NCI-H345 treated with DMSO at 0.1 percent for 48 hours (cell line): ENCODE measurements around the gene VPS33A.
"Not testable (repeated sequence)": the region's sequence is repeated elsewhere in the genome, so short reads cannot be mapped to it uniquely, and the experiment has no call there.

Experiments used
- DNase-seq: peaks from one replicate; lab custom pipeline; 2025; ENCODE audit not compliant: unreplicated experiment; lab: John Stamatoyannopoulos, UW

Gene VPS33A

DNA sequence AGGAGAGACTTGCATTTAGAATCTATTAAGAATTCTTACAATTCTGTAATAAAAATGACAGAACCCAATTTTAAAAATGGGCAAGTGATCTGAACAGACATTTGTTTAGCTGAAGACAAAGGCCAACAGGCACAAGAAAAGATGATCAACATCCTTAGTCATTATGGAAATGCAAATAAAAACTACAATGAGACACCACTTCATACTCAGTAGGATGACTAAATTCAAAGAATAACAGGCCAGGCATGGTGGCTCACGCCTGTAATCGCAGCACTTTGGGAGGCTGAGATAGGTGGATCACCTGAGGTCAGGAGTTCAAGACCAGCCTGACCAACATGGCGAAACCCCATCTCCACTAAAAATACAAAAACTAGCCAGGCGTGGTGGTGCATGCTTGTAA is 7.8 kb downstream of the VPS33A start:
- not testable (repeated sequence) for DNase-seq

DNA sequence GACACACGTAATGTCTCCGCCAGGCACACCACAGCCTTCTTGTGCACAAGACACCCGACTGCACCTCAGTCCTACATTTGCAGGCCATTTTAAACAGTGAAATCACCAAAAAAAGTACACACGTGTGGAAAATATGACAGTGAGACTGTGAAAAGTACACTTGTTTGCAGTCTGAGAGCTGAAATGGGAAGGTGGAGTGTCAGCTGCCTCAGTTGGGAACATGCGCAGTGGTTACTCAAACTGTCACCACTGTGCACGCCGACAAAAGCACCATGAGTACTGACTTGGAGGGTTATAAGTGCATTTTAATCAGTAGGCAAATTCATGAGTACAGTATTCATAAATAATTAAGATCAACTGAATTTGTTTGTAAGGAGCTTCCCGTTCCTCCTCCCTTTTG is 15.8 kb downstream of the VPS33A start:
- DNase-seq = no peak

DNA sequence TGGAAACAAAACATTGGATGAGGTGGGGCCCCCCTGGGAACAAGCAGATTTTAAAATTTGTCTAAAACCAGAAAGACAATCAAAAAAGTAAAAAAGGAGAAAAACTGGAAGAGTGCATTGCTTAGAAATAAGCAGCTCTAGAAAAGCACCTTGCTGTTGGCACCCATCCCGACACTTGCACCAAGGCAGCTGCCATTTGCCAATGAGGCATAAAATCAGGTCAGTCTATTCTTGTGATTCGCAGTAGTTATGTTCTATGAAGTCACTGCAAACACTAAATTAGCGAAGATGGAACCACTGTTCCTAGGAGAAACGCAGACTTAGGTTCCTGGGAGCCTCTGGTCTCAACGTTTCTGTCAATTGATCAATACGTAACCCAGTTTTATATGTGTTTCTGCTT is 16.2 kb downstream of the VPS33A start:
- no peak for DNase-seq

DNA sequence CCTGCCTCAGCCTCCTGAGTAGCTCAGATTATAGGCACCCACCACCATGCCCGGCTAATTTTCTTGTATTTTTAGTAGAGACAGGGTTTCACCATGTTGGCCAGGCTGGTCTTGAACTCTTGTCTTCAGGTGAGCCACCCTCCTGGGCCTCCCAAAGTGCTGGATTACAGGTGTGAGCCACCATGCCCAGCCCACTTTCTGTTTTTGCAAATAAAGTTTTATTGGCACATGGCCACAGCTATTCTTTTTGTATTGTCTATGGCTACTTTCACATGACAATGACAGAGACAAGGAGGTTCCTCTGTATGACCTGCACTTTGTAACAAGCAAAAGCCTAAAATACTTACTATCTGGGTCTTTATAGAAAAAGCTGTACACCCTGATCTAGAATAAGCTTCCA is 20.7 kb downstream of the VPS33A start:
- no peak for DNase-seq

DNA sequence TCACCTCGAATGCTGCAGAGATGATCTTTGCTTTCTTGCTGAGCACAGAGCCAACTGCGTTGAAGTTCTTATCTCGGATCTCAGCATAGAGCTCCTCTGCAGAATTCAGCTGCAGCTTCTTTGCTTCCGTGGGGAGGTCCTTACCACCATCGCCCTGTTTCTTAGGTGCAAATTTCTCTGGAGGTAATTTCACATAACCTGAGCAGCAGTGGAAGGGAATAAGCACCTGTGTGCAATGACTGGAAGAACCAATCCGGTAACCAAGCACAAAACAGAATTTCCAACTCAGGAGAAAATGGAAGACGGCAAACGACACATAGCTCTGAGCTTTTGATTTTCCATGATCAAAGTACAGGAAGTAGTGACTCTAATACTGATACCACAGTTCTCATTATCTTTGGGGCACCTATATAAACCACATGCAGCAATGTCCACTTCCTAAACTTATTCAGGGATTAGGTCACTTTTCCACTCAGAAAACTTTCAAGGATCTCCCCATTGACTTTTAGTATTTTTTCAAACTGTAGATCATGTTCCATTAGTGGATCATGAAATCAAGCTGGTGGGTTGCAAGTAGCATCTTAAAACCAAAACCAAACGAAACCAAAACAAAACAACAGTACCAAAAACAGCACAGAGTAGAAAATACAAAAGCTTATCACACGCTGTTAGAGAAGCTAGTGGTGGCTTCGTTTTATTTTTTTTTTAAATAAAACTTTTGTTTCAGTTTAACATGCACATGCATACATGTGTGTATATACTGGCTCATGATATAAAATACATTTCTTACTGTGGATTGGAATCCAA is 21.5 kb downstream of the VPS33A start:
- DNase-seq = no peak

DNA sequence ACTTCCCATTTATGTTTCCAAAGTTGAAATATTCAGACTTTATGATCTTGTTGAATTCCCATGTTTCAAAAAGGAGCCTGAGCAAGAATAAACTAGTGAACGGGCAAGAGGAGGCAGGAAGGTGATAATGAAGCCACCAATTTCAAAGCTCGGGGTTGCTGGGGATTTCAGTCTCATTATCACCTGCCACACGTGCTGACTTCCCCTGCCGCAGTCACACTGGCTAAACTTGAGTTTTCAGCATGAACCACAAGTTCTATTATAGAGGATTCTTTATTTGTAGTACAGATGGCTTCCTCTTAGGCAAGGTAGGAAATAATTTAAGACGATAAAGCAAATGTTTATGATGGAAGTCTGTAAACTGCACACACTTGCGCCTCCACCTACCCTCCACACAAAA is 22.3 kb downstream of the VPS33A start:
- no peak for DNase-seq

DNA sequence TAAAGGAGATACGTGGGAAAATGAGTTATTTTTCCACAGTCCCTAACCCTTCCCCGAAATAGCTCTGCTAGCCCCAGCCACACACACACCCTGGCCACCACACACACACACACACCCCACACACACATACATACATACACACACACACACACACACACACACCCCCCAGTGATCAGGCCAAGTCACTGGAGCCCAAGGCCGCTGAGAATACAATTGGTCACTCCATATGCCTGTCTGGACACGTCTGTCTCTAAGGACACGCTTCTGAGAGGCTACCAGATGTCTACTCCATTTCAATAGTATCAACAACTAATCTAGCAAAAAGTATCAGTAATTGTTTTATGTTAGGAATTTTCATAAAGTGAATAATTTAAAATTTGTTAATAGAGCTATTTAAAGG is 27.4 kb downstream of the VPS33A start:
- no peak for DNase-seq

DNA sequence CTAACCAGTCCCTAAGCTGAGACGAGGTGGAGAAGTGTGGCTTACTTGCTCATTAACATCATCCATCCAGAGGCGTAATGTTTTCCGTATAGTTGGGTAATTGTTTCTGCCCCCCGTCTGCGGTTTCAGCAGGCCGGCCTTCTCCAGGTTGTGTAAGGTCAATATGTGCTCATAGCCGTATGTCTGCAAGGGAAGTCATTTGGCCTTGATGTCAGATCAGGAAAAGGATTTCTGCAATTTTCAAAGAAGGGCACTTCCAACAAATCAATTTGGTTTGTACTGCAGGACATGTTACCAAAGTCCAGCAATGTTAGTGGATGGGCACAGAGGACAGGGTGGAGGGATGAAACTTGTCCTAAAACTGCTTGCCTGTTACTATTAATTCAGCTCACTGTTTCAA is 30.6 kb downstream of the VPS33A start:
- no peak for DNase-seq

DNA sequence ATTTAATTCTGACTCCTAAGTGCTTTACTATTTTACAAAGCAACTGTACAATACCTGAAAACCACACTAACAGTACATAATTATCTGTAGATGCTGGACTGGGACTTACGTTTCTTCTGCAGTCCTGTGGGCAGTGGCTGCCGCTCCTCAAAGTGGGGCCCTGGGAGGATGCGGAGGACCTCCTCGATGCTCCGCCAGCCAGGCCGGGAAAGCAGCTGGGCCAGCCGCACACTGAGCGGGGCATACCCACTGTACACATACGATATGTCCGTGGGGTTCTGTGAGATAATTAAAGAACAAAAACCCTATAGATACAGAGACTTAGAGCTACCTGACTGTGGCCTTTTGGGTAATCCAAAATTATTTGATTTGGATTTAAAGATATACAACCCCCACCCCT is 33.6 kb downstream of the VPS33A start:
- no peak for DNase-seq

DNA sequence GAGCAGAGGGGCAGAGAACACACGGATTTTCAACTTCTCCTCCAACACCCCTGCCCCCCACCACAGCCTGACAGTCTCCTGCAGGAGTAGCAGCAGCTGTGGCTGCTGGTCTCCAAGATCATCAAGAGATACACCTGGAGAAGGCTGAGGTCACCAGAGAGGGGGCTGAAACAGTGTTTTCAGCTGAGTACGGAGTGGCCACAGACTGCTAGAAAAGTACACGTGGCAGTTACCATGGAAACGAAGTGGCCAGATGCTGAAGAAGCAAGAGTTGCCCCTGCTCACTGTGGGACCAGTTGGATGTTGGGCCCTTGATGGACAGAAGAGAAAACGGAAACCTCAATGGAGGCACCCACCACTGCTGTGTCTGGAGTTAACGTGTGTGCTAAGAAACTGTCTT is 35.5 kb downstream of the VPS33A start:
- DNase-seq = no peak

DNA sequence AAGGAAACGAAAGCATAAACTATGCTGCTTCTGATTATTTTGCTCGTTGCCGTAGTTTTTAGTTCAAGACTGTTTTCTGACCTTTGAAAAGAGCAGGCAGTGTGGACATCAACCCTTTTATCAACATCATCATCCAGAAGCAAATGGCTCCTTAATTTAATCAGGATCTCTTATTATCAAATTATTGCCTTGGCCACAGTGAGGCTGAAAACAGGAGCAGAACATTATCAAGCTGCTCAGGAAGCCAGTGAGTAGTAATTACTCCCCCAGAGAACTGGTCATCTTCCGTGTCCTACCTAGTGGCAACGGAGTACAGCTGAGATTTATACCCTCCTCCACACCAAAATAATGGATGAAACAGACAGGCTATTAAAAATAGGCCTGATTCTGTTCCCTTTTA is 38.2 kb downstream of the VPS33A start:
- DNase-seq = no peak

DNA sequence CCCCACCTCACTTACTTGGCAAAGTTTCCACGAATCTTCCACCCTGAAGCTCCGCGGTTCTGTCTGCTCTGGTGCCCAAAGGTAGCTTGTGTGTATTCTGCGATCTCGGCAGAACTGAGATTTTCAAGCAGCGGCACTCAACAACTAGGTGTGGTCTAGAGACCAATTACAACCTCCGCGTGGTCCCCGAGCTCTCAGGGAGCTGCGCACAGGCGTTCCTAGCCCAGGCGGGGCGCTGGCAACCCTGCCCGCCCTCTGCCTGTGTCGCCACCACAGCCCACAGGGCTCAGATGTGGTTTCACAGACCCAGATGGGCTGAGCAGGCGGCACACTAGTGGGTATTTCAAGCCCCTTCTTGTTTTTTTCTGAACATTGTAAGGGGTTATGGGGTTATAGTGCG is 39.0 kb downstream of the VPS33A start:
- no peak for DNase-seq

DNA sequence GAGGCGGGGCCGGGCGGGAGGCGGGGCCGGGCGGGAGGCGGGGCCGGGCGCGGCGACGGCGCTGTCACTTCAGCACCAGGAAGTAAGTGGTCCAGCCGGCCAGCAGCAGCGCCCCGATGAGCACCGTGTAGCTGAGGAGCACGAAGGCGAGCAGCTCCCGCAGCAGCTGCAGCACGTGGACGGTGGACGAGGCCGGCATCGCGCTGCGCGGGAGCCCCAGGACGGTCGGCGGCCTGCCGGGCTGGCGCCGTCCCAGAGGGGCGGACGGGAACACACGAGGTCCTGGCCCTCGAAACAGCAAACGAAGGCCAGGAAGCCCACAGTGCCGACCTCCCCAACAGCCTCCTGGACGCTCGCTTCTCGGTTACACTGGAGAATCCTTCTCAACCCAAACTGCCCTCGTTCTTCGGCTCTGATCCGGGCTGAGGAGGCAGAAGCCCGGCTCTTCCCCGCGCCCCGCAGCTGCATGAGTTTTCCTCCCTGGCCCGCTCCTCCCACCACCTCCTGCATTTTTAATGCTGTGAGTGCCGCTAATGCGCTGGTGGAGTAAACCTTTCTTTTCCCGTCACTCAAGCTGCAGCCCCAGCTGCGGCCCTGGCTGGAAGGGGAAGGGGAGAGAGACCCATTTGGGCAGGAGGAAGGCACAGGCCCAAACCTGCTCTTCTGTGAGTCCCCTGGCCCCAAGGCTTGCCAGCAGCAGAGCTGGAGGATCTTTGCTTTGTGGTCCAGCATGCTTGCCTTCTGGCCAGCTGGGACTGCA is 39.7 kb downstream of the VPS33A start:
- DNase-seq = no peak

DNA sequence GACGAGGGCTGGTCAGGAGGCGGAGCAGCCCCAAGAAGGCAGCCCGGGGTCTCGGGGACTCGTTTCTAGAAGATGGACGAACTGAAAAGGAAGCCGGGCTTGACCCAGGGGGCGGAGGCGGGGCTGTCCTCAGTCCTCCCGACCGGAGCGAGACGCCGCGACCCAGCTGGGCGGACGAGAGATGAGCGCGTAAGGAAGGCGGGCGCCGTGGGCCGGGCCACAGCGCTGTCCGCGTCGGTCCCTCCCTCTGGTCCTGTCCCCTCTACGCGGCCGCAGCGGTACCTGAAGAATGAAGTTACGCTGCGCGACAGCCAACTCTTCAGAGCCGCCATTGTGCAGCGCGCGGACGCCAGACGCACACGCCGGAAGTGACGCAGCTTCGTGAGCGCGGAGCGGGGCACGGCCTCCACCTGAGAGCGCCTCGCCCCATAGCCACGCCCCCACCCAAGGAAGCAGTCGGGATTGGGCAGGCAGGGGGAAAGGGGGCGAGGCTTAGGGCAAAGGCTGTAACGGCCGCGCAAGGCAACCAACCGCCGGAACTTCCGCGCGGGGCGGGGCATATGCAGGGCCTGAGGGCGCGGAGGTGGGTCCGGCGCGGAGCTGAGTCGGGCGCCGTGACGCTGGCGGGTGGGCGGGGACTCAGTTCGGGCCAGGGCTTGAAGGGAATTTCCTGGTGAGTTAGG is 40.5 kb downstream of the VPS33A start, which contains the start of gene DIABLO:
DIABLO (minus strand) TSS at position 370 of the 683 bp plus-strand sequence; CDS start at position 332, 38 bp downstream.
- peak; percentile 98 for DNase-seq

DNA sequence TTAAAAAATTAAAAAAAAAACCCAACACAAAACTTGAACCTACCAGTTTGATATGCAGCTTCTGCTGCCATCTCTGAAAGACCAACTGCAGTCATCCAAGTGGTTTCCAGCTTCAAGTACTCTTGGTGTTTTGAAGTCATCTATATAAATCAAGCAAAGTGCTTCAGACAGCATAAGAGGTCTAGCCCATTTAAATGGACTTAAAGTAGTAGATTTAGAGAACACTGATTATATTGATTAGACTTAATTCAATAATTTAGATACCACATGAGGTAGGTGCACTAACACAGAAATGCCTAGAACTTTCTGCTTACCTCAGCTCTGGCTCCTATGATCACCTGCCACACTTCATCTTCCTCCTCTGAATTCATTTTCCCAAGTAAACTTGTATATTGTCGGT is 49.8 kb downstream of the VPS33A start:
- DNase-seq = no peak

DNA sequence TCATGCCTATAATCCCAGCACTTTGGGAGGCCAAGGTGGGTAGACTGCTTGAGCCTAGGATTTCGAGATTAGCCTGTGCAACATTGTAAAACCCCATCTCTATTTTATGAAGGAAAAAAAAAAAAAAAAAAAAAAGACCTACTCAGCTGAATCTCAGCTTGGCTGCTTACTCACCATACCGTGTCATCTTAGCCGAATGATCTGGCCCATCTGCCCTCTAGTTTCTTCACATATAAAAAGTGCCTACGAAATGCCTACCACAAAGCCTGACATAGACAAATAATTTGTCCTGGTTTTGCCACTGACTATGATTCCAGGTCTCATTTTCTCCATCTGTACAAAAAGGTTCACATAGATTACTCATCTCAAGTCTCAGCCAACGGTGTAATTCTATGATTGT is 50.5 kb downstream of the VPS33A start:
- no peak for DNase-seq

DNA sequence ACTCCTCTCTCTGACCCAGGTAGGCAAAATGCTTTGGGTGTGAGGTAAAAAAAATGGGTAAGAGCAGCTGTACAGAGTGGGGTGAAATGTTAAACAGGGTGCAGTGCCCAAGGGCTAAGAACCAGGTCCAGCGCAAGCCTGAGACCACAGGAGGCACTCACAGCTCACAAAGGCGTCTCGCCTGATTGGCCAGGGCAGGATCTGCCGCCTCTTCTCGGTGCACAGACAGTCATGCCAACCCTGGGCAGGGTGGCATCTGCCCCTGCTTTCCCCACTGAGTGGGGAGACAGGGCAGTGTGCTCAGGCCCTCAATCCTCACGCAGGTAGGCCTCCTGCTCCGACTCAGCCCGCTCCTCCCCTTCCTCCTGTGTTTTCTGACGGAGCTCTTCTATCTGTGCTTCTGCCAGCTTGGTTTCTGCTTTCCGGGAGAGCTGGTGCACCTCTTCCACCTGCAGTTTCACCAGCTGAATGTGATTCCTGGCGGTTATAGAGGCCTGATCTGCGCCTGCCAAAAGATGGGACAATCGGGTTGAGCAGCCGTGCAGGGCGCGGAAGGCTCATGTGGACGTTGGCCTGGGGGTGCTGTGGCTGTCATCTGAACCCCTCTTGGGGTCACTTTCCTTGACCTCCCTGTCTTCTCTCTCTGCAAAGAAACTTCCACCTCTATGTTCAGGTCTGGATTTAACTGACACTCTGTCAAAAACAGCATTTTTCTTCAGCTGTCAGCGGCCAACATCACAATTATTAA is 58.0 kb downstream of the VPS33A start:
- no peak for DNase-seq

DNA sequence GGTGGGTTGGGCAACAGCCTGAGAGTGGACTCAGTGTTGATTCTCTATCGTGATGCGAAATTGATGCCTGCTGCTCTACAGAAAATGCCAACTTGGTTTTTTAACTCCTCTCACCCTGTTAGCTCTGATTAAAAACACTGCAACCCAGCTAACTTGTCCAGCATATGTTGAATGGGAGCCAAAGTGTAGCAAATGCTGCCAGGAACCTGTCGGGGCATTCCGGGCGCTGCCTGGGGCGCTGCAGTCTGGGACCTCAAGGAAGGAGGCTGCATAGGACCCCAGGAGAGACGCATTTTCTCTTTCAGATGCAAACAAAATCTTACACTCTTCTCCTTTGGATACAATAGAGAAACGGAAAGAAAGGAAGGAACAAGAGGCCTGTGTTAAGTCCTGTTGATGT is 58.9 kb downstream of the VPS33A start:
- no peak for DNase-seq

DNA sequence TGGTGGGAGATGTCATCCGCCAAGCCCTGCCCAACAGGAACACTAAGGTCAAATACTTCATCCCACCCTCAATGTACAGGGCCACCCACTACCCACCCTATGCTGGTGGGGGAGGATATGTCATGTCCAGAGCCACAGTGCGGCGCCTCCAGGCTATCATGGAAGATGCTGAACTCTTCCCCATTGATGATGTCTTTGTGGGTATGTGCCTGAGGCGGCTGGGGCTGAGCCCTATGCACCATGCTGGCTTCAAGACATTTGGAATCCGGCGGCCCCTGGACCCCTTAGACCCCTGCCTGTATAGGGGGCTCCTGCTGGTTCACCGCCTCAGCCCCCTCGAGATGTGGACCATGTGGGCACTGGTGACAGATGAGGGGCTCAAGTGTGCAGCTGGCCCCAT is 59.3 kb downstream of the VPS33A start:
- DNase-seq = no peak

DNA sequence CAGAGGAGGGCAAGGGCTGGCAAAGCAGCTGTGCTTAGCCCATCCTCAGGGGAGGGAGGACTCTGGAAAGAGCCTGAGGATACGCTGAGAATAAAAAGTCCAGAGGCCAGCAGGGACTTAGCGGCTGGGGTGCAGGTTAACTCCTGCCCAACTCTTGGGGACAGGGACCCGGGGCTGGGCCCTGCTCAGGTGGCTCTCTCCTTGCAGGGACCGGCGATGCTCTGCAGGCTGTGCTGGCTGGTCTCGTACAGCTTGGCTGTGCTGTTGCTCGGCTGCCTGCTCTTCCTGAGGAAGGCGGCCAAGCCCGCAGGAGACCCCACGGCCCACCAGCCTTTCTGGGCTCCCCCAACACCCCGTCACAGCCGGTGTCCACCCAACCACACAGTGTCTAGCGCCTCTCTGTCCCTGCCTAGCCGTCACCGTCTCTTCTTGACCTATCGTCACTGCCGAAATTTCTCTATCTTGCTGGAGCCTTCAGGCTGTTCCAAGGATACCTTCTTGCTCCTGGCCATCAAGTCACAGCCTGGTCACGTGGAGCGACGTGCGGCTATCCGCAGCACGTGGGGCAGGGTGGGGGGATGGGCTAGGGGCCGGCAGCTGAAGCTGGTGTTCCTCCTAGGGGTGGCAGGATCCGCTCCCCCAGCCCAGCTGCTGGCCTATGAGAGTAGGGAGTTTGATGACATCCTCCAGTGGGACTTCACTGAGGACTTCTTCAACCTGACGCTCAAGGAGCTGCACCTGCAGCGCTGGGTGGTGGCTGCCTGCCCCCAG is 60.0 kb downstream of the VPS33A start:
- DNase-seq = no peak
